CD4-positive, alpha-beta memory T cell (primary cell): ENCODE data around the gene TNFAIP8L3. TPM values are rescaled to one million over a fixed set of nuclear protein-coding genes. Genes with fewer than 3 reads are reported as not detected.
"Not testable (repeated sequence)": the region's sequence is repeated elsewhere in the genome, so short reads cannot be mapped to it uniquely, and the experiment has no call there.

ENCODE experiments used
- CTCF ChIA-PET: fragments of 350-600 bp; sonication (Branson Sonifier 250); formaldehyde crosslinking; loops from one replicate; lab custom pipeline; 2021; ENCODE audit warnings: inconsistent platforms; ENCODE audit not compliant: partially characterized antibody; lab: Charles Lee
- POLR2A ChIA-PET: fragments of 350-600 bp; sonication (Branson Sonifier 250); formaldehyde crosslinking; loops from one replicate; lab custom pipeline; 2021; ENCODE audit not compliant: partially characterized antibody; lab: Charles Lee
- DNase-seq, 5 donors: peaks; one replicate each; pipeline versions ENCODE4 v3.0.0 to v3.0.0-alpha.2; 2020 to 2022; ENCODE audit warnings: mixed read lengths in 1 of 5
- H3K27ac ChIP-seq: one replicate; pipeline ENCODE4 v1.7.0; 2013; ENCODE audit warnings: low read depth, low read length
- H3K27me3 ChIP-seq: 2 replicates; pipeline ENCODE4 v1.7.0; 2013; ENCODE audit warnings: mild to moderate bottlenecking, low read length, moderate library complexity; ENCODE audit not compliant: insufficient read depth
- H3K36me3 ChIP-seq: 2 replicates; pipeline ENCODE4 v1.7.0; 2013; ENCODE audit warnings: mild to moderate bottlenecking, low read length, moderate library complexity; ENCODE audit not compliant: insufficient read depth
- H3K4me1 ChIP-seq: 2 replicates; pipeline ENCODE4 v1.7.0; 2013; ENCODE audit warnings: mild to moderate bottlenecking, low read length, moderate library complexity; ENCODE audit not compliant: insufficient read depth
- H3K4me3 ChIP-seq, 2 donors: one replicate each; pipeline ENCODE4 v1.7.0; 2013; ENCODE audit warnings: low read length in 2 of 2, mild to moderate bottlenecking in 1 of 2
- H3K9me3 ChIP-seq, 2 donors: one replicate each; pipeline ENCODE4 v1.7.0; 2013; ENCODE audit warnings: low read length in 2 of 2, control low read depth in 1 of 2; ENCODE audit not compliant: control insufficient read depth in 1 of 2
- H3K27ac Mint-ChIP-seq, 7 donors: one replicate each; pipeline ENCODE4 v1.8.0; 2020 to 2021; ENCODE audit warnings: mixed read lengths in 7 of 7, mild to moderate bottlenecking in 6 of 7, inconsistent platforms in 3 of 7, moderate library complexity in 3 of 7
- H3K27me3 Mint-ChIP-seq, 2 donors: one replicate each; pipeline ENCODE4 v1.8.0; 2020 to 2021; ENCODE audit warnings: mixed read lengths in 2 of 2
- H3K36me3 Mint-ChIP-seq, 2 donors: one replicate each; pipeline ENCODE4 v1.8.0; 2020 to 2021; ENCODE audit warnings: mixed read lengths in 2 of 2, inconsistent platforms in 1 of 2, mild to moderate bottlenecking in 1 of 2
- H3K4me1 Mint-ChIP-seq, 4 donors: one replicate each; pipeline ENCODE4 v1.8.0; 2020 to 2021; ENCODE audit warnings: mixed read lengths in 4 of 4, mild to moderate bottlenecking in 1 of 4
- H3K4me3 Mint-ChIP-seq, 8 donors: one replicate each; pipeline ENCODE4 v1.8.0; 2020 to 2021; ENCODE audit warnings: mixed read lengths in 8 of 8, mild to moderate bottlenecking in 7 of 8, moderate library complexity in 6 of 8, inconsistent platforms in 3 of 8
- H3K9me3 Mint-ChIP-seq, 8 donors: one replicate each; pipeline ENCODE4 v1.8.0; 2020 to 2021; ENCODE audit warnings: mixed read lengths in 8 of 8, mild to moderate bottlenecking in 5 of 8, inconsistent platforms in 3 of 8, moderate library complexity in 1 of 8
- intact Hi-C: fragments of 100-400 bp; cut with micrococcal nuclease; formaldehyde crosslinking; loops from one replicate; pipeline ENCODE4 v1.15.1; 2023
- polyA plus RNA-seq, 2 donors: library from polyadenylated mRNA; unstranded; fragments of 300-500 nt; fragmentation: Illumina TruSeq; gene quantifications; one replicate each; pipeline ENCODE4 v1.2.3, GENCODE V29; 2021
- total RNA-seq, 2 experiments: library from RNA; stranded (reverse); gene quantifications; one replicate each; pipeline ENCODE4 v1.2.3, GENCODE V29; 2021

Gene TNFAIP8L3
- total and polyA plus RNA-seq, 4 experiments from 2014 or later, result not detected

- POLR2A ChIA-PET, result no interaction called here
- no peaks in the 10 kb centered on the region for H3K27me3 ChIP-seq
- H3K9me3 Mint-ChIP-seq, result peaks cover 0 to 9% (median 2%) of the 10 kb centered on the region in 8 donors
- H3K4me3 ChIP-seq, result no peak overlapping the region
- H3K4me1 Mint-ChIP-seq, result no peaks in the 10 kb centered on the region
- DNase-seq, result no peak
- no peaks in the 10 kb centered on the region for H3K4me1 ChIP-seq
- no peaks in the 10 kb centered on the region for H3K36me3 ChIP-seq
- intact Hi-C loops, result no loop called here
- H3K9me3 ChIP-seq, result no peaks in the 10 kb centered on the region
- CTCF ChIA-PET, result interaction anchor here (1.3 kb wide), 1 partner anchor 34 kb away, joined by 7 read pairs; no protein-coding TSS in a partner anchor
- no peak overlapping the region for H3K27ac Mint-ChIP-seq
- H3K4me3 Mint-ChIP-seq, result no peak overlapping the region
- no peaks in the 10 kb centered on the region for H3K36me3 Mint-ChIP-seq
- H3K27ac ChIP-seq, result no peak overlapping the region
- H3K27me3 Mint-ChIP-seq, result peaks cover 9 to 20% of the 10 kb centered on the region in 2 donors
Measured at GRCh38 chr15:51128701-51129100, 34.0 kb upstream of the TNFAIP8L3 start.

DNA sequence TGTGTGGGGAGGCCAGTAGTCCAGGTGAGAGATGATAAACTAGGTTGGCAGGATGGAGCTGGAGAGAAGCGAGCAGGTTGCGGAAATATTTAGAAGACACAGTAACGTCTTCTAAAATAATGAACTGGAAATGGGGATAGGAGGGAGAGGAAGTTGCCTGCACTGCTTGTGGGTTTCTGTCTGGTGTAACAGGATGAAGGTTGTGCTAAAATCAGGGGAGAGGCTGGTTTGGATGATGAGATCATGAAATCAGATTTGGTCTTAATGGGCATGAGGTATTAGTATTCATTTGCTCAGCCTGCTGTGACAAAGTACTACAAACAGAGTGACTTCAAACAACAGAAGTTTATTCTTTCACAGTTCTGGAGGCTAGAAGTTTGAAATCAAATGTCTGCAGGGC lies 32.1 kb upstream of the TNFAIP8L3 start:
- Mint-ChIP-seq H3K36me3 (no peaks in the 10 kb centered on the region), H3K9me3 (peaks cover 0 to 12% (median 7%) of the 10 kb centered on the region in 8 donors), H3K4me1 (no peaks in the 10 kb centered on the region), H3K27me3 (peaks cover 9 to 19% of the 10 kb centered on the region in 2 donors), H3K4me3 (no peak overlapping the region), H3K27ac (no peak overlapping the region)
- CTCF ChIA-PET, result no interaction called here
- H3K4me1 ChIP-seq, result no peaks in the 10 kb centered on the region
- H3K27ac ChIP-seq, result no peak overlapping the region
- H3K9me3 ChIP-seq, result no peaks in the 10 kb centered on the region
- POLR2A ChIA-PET, result no interaction called here
- intact Hi-C loops, result no loop called here
- DNase-seq, result no peak
- no peaks in the 10 kb centered on the region for H3K27me3 ChIP-seq
- no peak overlapping the region for H3K4me3 ChIP-seq
- H3K36me3 ChIP-seq, result no peaks in the 10 kb centered on the region

GRCh38 chr15:51123002-51123401 lies 28.3 kb upstream of the TNFAIP8L3 start:
- CTCF ChIA-PET, H3K27ac Mint-ChIP-seq, H3K27ac ChIP-seq, POLR2A ChIA-PET, H3K36me3 Mint-ChIP-seq, intact Hi-C loops, H3K27me3 ChIP-seq, DNase-seq, H3K36me3 ChIP-seq, H3K4me1 ChIP-seq, H3K4me3 Mint-ChIP-seq, H3K4me3 ChIP-seq, H3K9me3 ChIP-seq, H3K4me1 Mint-ChIP-seq: not testable (repeated sequence)
- H3K27me3 Mint-ChIP-seq, result peaks cover 15 to 21% of the 10 kb centered on the region in 2 donors
- peaks cover 0 to 12% (median 9%) of the 10 kb centered on the region in 8 donors for H3K9me3 Mint-ChIP-seq

GRCh38 chr15:51121631-51122225 lies 27.0 kb upstream of the TNFAIP8L3 start:
- intact Hi-C loops, result no loop called here
- Histone ChIP-seq H3K4me1 (no peaks in the 10 kb centered on the region), H3K36me3 (no peaks in the 10 kb centered on the region), H3K4me3 (no peak overlapping the region), H3K27ac (no peak overlapping the region), H3K27me3 (no peaks in the 10 kb centered on the region), H3K9me3 (no peaks in the 10 kb centered on the region)
- Mint-ChIP-seq H3K4me1 (no peaks in the 10 kb centered on the region), H3K27ac (no peak overlapping the region), H3K36me3 (no peaks in the 10 kb centered on the region), H3K27me3 (peaks cover 17 to 18% of the 10 kb centered on the region in 2 donors), H3K9me3 (peaks cover 0 to 16% (median 10%) of the 10 kb centered on the region in 8 donors), H3K4me3 (no peak overlapping the region)
- ChIA-PET CTCF (no interaction called here), POLR2A (no interaction called here)
- DNase-seq, result no peak

DNA sequence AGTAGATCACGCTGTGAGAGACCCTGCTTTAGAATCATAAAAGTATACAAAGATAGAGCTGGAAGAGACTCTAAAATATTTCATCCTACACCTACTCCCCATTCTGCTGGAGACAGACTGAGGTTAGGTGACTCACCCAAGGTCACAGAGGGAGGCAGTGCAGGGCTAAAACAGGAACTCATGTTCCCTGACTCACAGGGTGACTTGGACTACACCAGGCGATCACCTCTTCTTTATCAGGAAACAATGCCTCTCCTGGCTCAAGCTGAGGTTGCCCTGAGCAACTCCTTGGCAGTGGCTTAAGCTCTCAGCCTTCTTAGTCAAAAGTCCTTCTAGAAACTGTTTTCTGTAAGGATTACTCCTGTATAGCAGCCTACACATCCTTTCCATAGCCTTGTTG lies 26.4 kb upstream of the TNFAIP8L3 start:
- Mint-ChIP-seq H3K36me3 (no peaks in the 10 kb centered on the region), H3K27me3 (peaks cover 13% of the 10 kb centered on the region in 2 donors), H3K4me3 (no peak overlapping the region), H3K4me1 (no peaks in the 10 kb centered on the region), H3K9me3 (peaks cover 0 to 16% (median 8%) of the 10 kb centered on the region in 8 donors), H3K27ac (no peak overlapping the region)
- ChIA-PET CTCF (no interaction called here), POLR2A (no interaction called here)
- no peak for DNase-seq
- Histone ChIP-seq H3K4me1 (no peaks in the 10 kb centered on the region), H3K9me3 (no peaks in the 10 kb centered on the region), H3K27me3 (no peaks in the 10 kb centered on the region), H3K36me3 (no peaks in the 10 kb centered on the region), H3K4me3 (no peak overlapping the region), H3K27ac (no peak overlapping the region)
- intact Hi-C loops, result no loop called here

GRCh38 chr15:51119120-51119519 lies 24.4 kb upstream of the TNFAIP8L3 start:
- no peaks in the 10 kb centered on the region for H3K4me1 Mint-ChIP-seq
- ChIA-PET POLR2A (no interaction called here), CTCF (no interaction called here)
- H3K4me3 Mint-ChIP-seq, result no peak overlapping the region
- Histone ChIP-seq H3K27ac (no peak overlapping the region), H3K4me3 (no peak overlapping the region), H3K27me3 (no peaks in the 10 kb centered on the region), H3K4me1 (no peaks in the 10 kb centered on the region), H3K36me3 (no peaks in the 10 kb centered on the region), H3K9me3 (no peaks in the 10 kb centered on the region)
- H3K27me3 Mint-ChIP-seq, result peaks cover 12 to 14% of the 10 kb centered on the region in 2 donors
- DNase-seq, result no peak
- intact Hi-C loops, result no loop called here
- H3K27ac Mint-ChIP-seq, result no peak overlapping the region
- peaks cover 0 to 12% (median 7%) of the 10 kb centered on the region in 8 donors for H3K9me3 Mint-ChIP-seq
- H3K36me3 Mint-ChIP-seq, result no peaks in the 10 kb centered on the region

DNA sequence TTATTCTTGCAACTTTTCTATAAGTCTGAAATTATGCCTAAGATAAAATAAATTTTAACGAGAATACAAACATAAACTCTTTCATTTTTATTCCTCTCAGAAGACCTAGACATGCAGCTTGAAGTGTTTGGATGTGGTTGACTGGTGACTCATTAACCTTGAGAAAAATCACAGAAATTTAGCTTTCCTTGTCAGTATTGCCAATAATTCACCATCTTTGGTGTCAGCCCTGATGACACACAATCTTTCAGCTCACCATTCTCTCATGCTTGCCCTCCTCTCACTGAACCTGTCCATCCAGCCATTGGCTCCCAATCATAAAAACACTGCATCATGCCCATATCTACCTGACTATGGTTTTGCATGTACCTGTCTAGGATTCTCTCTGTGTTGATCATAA lies 22.6 kb upstream of the TNFAIP8L3 start:
- H3K4me1 ChIP-seq, result no peaks in the 10 kb centered on the region
- intact Hi-C loops, result no loop called here
- no peak overlapping the region for H3K27ac ChIP-seq
- H3K36me3 ChIP-seq, result no peaks in the 10 kb centered on the region
- H3K4me3 Mint-ChIP-seq, result no peak overlapping the region
- ChIA-PET POLR2A (no interaction called here), CTCF (interaction anchor here (1.1 kb wide), 1 partner anchor 13 kb away, joined by 3 read pairs; no protein-coding TSS in a partner anchor)
- no peaks in the 10 kb centered on the region for H3K4me1 Mint-ChIP-seq
- no peak for DNase-seq
- H3K9me3 Mint-ChIP-seq, result peaks cover 0 to 7% (median 3%) of the 10 kb centered on the region in 8 donors
- H3K36me3 Mint-ChIP-seq, result no peaks in the 10 kb centered on the region
- H3K9me3 ChIP-seq, result no peaks in the 10 kb centered on the region
- H3K4me3 ChIP-seq, result no peak overlapping the region
- no peaks in the 10 kb centered on the region for H3K27me3 ChIP-seq
- H3K27me3 Mint-ChIP-seq, result peaks cover 12 to 17% of the 10 kb centered on the region in 2 donors
- H3K27ac Mint-ChIP-seq, result no peak overlapping the region
